CD4-positive, alpha-beta T cell treated with Interleukin-2 at 100 ng/mL for 4 hours (primary cell): ENCODE results near the gene ABHD16B.
"Not testable (repeated sequence)": the region's sequence is repeated elsewhere in the genome, so short reads cannot be mapped to it uniquely, and the experiment has no call there.

Experiments used
- DNase-seq: peaks from one replicate; pipeline ENCODE4 v3.0.0-alpha.2; 2020; ENCODE audit warnings: low spot score

Gene ABHD16B

GRCh38 chr20:63878899-63879663, 17.8 kb downstream of the ABHD16B start:
- no peak for DNase-seq

GRCh38 chr20:63880901-63881300, 19.6 kb downstream of the ABHD16B start:
- DNase-seq = not testable (repeated sequence)

GRCh38 chr20:63881451-63882226, 20.3 kb downstream of the ABHD16B start:
- DNase-seq = no peak

- DNase-seq = no peak
These were observed 21.2 kb downstream of the ABHD16B start for GRCh38 chr20:63882257-63883200.

GRCh38 chr20:63883201-63883593, 21.9 kb downstream of the ABHD16B start:
- no peak for DNase-seq

DNA sequence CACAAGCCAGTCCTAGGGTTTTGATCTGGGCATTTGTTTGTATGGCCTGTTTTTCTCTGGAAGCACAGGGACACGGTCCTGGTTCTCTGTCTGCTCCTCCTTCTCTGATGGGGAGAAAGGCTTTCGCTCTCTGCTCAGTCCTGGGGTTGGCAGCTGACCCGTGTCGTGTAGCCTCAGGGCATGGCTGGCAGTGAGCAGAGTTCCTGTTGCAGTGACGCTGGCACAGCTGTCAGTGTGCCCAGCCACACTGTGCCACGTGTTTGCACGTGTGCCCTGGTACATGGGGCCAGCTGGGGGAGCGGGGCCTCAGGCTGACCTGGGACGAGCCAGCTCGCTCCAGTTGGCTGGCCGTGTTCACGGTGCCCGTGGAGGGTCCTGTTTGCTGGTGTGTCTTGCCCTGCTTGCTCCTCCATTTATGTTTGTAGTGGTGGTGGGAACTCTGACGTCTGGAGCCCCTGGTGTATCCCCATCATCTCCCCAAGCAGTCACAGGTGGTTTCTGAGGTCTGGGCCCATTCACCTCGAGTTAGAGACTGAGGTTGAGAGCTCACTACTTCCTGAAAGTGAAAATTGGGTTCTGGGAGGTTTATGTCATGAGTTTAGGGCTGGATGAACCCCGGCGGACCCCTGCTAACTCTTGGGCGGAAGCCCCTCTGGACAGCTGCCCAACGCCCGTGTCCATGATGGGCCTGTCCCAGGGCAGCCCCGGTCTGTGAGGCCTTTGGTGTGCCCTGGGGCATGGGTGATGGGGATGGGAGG, 23.4 kb downstream of the ABHD16B start:
- DNase-seq = no peak

GRCh38 chr20:63885264-63886053, 24.2 kb downstream of the ABHD16B start:
- no peak for DNase-seq

DNA sequence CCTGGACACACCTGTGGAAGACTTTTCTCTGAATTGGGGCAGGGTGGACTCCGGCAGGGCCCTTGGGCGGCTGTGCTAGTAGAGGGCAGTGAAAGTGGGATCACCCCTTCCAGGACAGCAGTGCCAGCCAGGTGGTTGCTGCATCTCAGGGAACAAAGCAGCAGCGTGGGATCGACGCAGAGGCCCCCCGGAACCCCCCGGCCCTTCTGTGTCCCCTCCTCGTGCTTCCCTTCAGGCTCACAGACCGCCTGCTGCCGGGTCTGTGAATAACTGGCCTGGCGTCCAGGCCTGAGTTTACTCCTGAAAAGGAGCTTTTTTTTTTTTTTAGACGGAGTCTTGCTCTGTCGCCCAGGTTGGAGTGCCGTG, 24.7 kb downstream of the ABHD16B start:
- DNase-seq = no peak

DNA sequence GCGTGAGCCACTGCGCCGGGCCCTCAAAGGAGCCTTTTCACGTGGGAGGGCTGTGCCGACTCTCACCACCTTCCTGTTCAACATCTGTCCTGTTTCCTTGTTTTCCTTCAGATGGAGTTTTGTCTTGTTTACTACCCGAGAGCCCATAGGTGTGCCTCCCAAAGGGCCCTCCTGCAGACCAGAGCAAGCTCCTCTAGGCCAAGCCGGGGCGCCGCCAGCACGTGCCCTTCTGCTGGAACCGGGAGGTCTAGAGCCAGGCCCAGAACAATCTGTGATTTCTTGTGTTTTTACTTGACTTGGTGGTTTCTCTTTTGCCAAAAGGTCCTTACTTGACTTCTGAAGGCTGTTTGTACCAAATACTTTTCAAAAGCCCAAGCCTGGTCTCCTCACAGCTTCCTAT, 25.6 kb downstream of the ABHD16B start:
- DNase-seq = no peak

- no peak for DNase-seq
These were observed 28.2 kb downstream of the ABHD16B start for GRCh38 chr20:63889241-63890200.

- DNase-seq = no peak
These were observed 28.9 kb downstream of the ABHD16B start for GRCh38 chr20:63890201-63890576.

DNA sequence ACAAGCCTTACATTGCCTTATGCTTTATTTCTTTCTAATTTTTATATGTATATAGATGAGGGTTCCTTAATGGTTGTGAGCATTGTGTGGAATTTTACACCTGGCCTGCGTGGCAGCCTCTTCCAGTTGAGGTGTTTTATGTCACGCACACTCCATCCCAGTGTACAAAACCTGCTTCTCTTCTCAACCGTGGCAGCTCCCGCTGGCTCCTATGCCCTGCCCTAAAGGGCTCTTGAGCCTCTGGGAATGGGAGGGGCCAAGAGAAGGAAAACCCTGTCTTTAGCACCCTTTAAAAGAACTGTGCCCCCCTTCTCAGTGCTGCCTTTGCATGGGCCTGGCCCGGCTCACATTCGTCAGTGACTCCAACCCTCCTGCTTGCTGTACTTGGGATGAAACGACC, 29.3 kb downstream of the ABHD16B start:
- no peak for DNase-seq

- DNase-seq = no peak
These were observed 30.0 kb downstream of the ABHD16B start for GRCh38 chr20:63891061-63892002.

GRCh38 chr20:63892402-63892801, 31.1 kb downstream of the ABHD16B start:
- DNase-seq = no peak

GRCh38 chr20:63893999-63894357, 32.7 kb downstream of the ABHD16B start:
- no peak for DNase-seq

- DNase-seq = peak; percentile 97
These were observed 33.3 kb downstream of the ABHD16B start, which contains the start of gene DNAJC5 for GRCh38 chr20:63894358-63895201. Gene DNAJC5 (plus strand): TSS chr20:63895126. CDS start chr20:63928346, 33,220 bp downstream.

DNA sequence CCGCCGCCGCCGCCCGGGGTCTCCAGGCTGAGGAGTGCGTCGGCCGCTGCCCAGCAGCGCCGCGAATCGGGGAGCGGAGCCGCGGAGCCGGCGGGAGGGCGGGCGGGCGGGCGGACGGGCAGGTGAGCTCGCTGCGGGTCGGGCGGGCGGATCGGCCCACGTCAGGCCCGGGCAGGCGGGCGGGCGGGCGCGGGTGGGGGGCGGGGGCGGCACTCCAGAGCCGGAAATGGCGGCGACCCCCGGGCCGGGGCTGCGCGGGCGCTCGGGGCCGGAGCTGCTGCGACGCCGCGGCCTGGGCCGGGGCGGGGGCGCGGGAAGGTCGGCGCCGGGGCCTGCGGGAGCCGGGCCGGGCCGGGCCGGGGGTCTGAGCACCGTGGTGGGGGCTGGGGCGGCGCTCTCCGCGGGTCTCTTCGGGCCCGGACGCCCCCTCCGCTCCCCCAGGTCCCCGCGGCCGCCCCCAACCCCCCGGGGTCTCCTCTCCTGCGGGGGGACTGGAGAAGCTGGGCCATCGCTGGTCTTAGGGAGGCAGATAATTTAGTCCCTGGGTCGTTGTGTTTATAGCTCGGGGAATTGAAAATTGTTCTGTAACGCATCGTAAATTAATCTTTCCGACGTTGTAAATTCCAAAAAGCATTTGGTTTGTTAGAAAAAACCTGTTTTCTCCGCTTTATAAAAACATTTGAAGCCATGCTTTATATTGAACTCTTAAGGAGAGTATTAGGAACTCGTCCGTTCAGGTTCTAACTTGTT, 34.1 kb downstream of the ABHD16B start:
- no peak for DNase-seq
